ENCODE measurements around the gene CEP44. TPM values are rescaled to one million over a fixed set of nuclear protein-coding genes. Genes with fewer than 3 reads are reported as not detected.
"Not testable (repeated sequence)": the region's sequence is repeated elsewhere in the genome, so short reads cannot be mapped to it uniquely, and the experiment has no call there.

Gene CEP44
- total RNA-seq, 1 donor from 2014 or later = 15.4 TPM

DNA sequence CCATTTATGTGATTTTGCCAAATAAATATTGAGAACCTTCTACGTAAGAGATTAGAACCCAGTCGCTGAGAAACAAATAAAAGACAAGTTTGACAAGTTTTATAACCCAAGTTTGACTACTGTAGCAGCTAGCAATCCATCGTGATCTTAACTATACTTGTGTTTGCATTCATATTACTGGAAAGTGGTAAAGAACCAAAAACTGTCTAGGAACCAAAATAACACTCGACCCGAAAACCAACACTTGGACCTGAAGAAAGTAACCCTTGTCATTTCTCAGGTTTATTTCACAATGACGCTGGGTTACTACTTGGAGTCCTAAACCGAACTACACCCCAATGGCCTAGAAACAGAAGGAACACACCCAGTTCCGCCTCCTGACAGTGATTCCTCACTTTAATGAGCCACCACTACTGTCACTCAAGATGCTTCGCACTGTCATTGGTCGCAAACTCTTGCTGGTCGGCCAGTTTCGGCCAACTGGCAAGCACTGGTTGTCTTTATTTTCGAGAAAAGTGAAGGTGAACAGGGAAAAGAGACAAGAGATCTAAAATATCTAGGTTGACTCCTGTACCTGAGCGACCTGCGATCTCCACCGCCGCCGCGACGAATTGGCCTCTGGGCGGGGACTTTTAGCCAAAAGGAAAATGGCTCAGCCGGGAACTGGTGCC, 740 bp upstream of the CEP44 start:
- intact Hi-C loops (cut with micrococcal nuclease) = loop anchor here (1.0 to 5.0 kb wide), 10 partner anchors 36 to 1909 kb away; partner anchors contain the start of genes GALNT7, HPGD and SAP30

DNA sequence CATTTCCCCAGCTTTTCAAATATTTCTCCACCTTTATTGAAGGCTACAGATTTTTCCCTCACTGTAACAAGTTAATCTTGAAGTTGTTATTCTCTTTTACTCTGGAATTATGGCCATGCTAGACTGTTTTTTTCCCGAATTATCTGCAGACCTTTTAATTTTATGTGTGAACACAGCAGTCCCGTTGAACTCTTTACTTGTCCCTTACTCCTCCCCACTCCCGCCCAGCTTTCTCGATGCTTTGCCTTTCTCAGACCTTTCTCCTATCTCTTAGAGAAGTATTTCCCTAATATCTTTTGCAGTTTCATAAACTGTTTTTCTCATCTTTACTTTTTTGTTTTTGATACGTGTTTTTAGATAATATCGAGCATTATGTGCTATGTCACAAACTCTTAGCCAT, 776 bp downstream of the CEP44 start:
- H3K27me3 Mint-ChIP-seq (ENCODE audit: insufficient read depth) = no peaks in the 10 kb centered on the region
- H3K4me3 Mint-ChIP-seq = peak overlapping the region; percentile 100
- no peak for DNase-seq (ENCODE audit: low spot score)
- H3K27ac Mint-ChIP-seq = peak overlapping the region; percentile 92
- peaks cover 13% of the 10 kb centered on the region for H3K36me3 Mint-ChIP-seq (ENCODE audit: low read depth)
- no peaks in the 10 kb centered on the region for H3K9me3 Mint-ChIP-seq
- H3K4me1 Mint-ChIP-seq (ENCODE audit: low read depth) = peaks cover 67% of the 10 kb centered on the region
- intact Hi-C loops (cut with micrococcal nuclease) = loop anchor here (5.0 kb wide), 5 partner anchors 348 to 1908 kb away; partner anchors contain the start of genes GALNT7 and SAP30

More for the DNA sequence above, 740 bp upstream of the CEP44 start:
- peak overlapping the region; percentile 100 for H3K4me3 Mint-ChIP-seq
- H3K27me3 Mint-ChIP-seq (ENCODE audit: insufficient read depth) = no peaks in the 10 kb centered on the region
- DNase-seq (ENCODE audit: low spot score) = peak; percentile 79
- no peaks in the 10 kb centered on the region for H3K9me3 Mint-ChIP-seq
- H3K36me3 Mint-ChIP-seq (ENCODE audit: low read depth) = peaks cover 17% of the 10 kb centered on the region
- peak overlapping the region; percentile 99 for H3K27ac Mint-ChIP-seq
- peaks cover 73% of the 10 kb centered on the region for H3K4me1 Mint-ChIP-seq (ENCODE audit: low read depth)

DNA sequence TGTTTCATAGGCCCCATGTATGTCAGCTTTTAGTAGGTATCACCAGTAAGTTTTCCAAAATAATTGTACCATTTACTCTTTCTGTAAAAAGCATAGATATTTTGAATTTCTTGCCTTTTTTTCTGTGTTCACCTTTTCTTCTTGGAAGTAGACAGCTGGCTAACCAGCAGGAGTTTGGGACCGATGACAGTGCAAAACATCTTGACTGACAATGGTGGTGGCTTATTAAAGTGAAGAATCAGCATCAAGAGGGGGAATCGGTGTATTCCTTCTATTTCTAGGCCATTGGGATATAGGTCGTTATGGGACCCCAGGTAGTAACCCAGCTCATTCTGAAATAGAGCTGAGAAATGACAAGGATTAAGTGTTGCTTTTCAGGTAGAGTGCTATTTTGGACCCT, 3.2 kb downstream of the CEP44 start:
- Mint-ChIP-seq H3K27me3 (ENCODE audit: insufficient read depth) (no peaks in the 10 kb centered on the region), H3K27ac (no peak overlapping the region), H3K4me3 (no peak overlapping the region), H3K9me3 (peaks cover 12% of the 10 kb centered on the region), H3K36me3 (ENCODE audit: low read depth) (peaks cover 15% of the 10 kb centered on the region), H3K4me1 (ENCODE audit: low read depth) (peaks cover 43% of the 10 kb centered on the region)
- intact Hi-C loops (cut with micrococcal nuclease) = no loop called here
- no peak for DNase-seq (ENCODE audit: low spot score)

DNA sequence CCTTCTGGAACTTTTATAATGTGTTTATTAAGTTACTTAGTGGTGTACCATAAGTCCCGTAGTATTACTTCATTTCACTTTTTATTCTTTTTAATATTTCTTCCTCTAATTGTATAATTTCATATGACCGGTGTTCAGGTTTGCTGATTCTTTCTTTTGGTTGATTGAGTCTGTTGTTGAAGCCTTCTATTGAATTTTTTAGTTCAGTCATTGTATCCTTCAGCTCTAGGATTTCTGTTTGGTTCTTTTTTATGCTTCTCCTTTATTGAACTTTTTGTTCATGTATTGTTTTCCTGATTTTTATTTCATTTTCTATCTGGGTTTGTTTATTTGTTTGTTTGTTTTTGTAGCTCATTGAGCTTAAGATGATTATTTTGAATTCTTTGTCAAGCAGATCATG, 8.8 kb downstream of the CEP44 start:
- H3K9me3 Mint-ChIP-seq = peaks cover 32% of the 10 kb centered on the region
- no peaks in the 10 kb centered on the region for H3K27me3 Mint-ChIP-seq (ENCODE audit: insufficient read depth)
- peaks cover 27% of the 10 kb centered on the region for H3K36me3 Mint-ChIP-seq (ENCODE audit: low read depth)
- no peaks in the 10 kb centered on the region for H3K4me1 Mint-ChIP-seq (ENCODE audit: low read depth)
- no peak overlapping the region for H3K4me3 Mint-ChIP-seq
- intact Hi-C loops (cut with micrococcal nuclease) = no loop called here
- no peak overlapping the region for H3K27ac Mint-ChIP-seq
- DNase-seq (ENCODE audit: low spot score) = no peak

DNA sequence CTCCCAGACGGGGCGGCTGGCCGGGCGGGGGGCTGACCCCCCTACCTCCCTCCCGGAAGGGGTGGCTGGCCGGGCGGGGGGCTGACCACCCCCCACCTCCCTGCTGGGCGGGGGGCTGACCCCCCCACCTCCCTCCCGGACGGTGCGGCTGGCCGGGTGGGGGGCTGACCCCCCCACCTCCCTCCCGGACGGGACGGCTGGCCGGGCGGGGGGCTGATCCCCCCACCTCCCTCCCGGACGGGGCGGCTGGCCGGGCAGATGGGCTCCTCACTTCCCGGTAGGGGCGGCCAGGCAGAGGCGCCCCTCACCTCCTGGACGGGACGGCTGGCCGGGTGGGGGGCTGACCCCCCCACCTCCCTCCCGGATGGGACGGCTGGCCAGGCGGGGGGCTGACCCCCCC, 10.9 kb downstream of the CEP44 start:
- Mint-ChIP-seq H3K9me3 (peaks cover 32% of the 10 kb centered on the region), H3K36me3 (ENCODE audit: low read depth) (peaks cover 28% of the 10 kb centered on the region)
- H3K27ac Mint-ChIP-seq; H3K27me3 Mint-ChIP-seq (ENCODE audit: insufficient read depth); H3K4me3 Mint-ChIP-seq; DNase-seq (ENCODE audit: low spot score); H3K4me1 Mint-ChIP-seq (ENCODE audit: low read depth); intact Hi-C loops (cut with micrococcal nuclease): not testable (repeated sequence)

DNA sequence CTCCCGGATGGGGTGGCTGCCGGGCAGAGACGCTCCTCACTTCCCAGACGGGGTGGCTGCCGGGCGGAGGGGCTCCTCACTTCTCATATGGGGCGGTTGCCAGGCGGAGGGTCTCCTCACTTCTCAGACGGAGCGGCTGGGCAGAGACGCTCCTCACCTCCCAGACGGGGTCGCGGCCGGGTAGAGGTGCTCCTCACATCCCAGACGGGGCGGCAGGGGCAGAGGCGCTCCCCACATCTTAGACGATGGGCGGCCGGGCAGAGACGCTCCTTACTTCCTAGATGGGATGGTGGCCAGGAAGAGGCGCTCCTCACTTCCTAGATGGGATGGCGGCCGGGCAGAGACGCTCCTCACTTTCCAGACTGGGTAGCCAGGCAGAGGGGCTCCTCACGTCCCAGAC, 11.4 kb downstream of the CEP44 start:
- intact Hi-C loops (cut with micrococcal nuclease); H3K4me1 Mint-ChIP-seq (ENCODE audit: low read depth); H3K27ac Mint-ChIP-seq; H3K4me3 Mint-ChIP-seq; DNase-seq (ENCODE audit: low spot score); H3K27me3 Mint-ChIP-seq (ENCODE audit: insufficient read depth): not testable (repeated sequence)
- Mint-ChIP-seq H3K9me3 (peaks cover 30% of the 10 kb centered on the region), H3K36me3 (ENCODE audit: low read depth) (peaks cover 33% of the 10 kb centered on the region)

DNA sequence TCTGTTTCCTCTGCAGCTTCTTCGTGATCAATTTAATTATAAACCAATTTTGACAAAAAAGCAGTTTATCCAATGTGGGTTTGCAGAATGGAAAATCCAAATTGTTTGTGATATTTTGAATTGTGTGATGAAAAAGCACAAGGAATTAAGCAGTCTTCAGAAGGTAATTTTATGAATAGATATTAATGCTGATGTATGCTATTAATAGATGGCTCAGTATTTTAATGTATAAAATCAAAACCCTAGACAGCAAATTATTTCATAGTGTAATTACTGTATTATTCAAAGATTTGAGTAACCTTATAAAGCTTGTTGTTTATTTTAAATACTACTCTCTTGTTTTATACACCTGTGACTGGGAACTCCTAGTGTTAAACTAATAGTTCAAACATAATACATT, 20.0 kb downstream of the CEP44 start:
- H3K27ac Mint-ChIP-seq = no peak overlapping the region
- no peaks in the 10 kb centered on the region for H3K27me3 Mint-ChIP-seq (ENCODE audit: insufficient read depth)
- no peak overlapping the region for H3K4me3 Mint-ChIP-seq
- H3K4me1 Mint-ChIP-seq (ENCODE audit: low read depth) = peaks cover 7% of the 10 kb centered on the region
- H3K9me3 Mint-ChIP-seq = no peaks in the 10 kb centered on the region
- DNase-seq (ENCODE audit: low spot score) = no peak
- peaks cover 34% of the 10 kb centered on the region for H3K36me3 Mint-ChIP-seq (ENCODE audit: low read depth)
- intact Hi-C loops (cut with micrococcal nuclease) = no loop called here

DNA sequence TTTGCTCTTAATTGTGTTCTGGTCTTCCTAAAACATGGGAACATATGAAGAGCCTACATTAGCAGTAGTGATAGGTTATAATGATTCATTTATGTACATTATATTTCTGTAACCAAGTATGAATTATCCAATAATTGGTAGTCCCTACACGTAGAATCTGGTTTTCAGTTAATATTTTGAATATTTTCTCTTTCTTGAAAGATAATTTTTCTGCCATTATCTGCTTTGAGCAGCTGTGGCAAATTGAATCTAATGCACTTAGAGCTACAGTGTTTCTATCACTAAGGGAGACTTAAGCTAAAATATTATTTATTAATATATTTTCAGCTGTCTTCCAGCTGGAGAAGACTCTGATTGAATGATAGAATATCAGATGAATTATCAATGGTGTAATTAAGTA, 21.0 kb downstream of the CEP44 start:
- H3K27me3 Mint-ChIP-seq (ENCODE audit: insufficient read depth) = no peaks in the 10 kb centered on the region
- intact Hi-C loops (cut with micrococcal nuclease) = no loop called here
- H3K36me3 Mint-ChIP-seq (ENCODE audit: low read depth) = peaks cover 38% of the 10 kb centered on the region
- no peak for DNase-seq (ENCODE audit: low spot score)
- no peak overlapping the region for H3K27ac Mint-ChIP-seq
- no peak overlapping the region for H3K4me3 Mint-ChIP-seq
- no peaks in the 10 kb centered on the region for H3K9me3 Mint-ChIP-seq
- H3K4me1 Mint-ChIP-seq (ENCODE audit: low read depth) = peaks cover 7% of the 10 kb centered on the region

DNA sequence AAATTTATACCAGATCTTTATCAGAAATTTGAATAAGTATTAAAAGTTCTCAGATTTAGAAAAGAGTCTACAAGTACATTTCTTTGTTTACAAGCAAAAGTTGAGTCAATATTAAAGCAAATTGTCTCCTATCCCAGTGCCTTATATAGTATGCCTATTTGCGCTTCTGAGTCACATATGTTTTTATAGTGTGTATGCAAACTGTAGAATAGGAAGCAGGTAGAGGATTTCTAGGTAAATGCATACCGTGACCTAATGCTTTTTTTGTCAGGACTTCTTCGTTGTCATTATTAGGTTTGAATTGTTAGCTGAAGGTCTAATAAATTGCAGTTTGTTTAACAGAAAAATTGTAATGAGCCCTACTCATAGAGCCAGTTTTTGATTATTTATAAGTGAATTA, 22.2 kb downstream of the CEP44 start:
- DNase-seq (ENCODE audit: low spot score) = no peak
- Mint-ChIP-seq H3K4me1 (ENCODE audit: low read depth) (peaks cover 3% of the 10 kb centered on the region), H3K27me3 (ENCODE audit: insufficient read depth) (no peaks in the 10 kb centered on the region), H3K4me3 (no peak overlapping the region), H3K36me3 (ENCODE audit: low read depth) (peaks cover 29% of the 10 kb centered on the region), H3K9me3 (no peaks in the 10 kb centered on the region), H3K27ac (no peak overlapping the region)
- intact Hi-C loops (cut with micrococcal nuclease) = no loop called here

DNA sequence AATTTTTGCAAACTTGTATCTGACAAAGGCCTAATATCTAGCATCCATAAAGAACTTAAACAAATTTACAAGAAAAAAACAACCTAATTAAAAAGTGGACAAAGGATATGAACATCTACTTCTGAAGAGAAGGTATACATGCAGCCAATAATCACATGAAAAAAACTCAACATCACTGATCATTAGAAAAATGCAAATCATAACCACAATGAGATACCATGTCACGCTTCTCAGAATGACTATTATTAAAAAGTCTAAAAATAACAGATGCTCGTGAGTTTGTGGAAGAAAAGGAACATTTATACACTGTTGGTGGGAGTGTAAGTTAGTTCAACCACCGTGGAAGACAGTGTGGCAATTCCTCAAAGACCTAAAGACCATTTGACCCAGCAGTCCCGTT, 24.0 kb downstream of the CEP44 start:
- Mint-ChIP-seq H3K4me1 (ENCODE audit: low read depth) (peaks cover 2% of the 10 kb centered on the region), H3K27me3 (ENCODE audit: insufficient read depth) (no peaks in the 10 kb centered on the region), H3K36me3 (ENCODE audit: low read depth) (peaks cover 24% of the 10 kb centered on the region), H3K27ac (no peak overlapping the region), H3K9me3 (no peaks in the 10 kb centered on the region), H3K4me3 (no peak overlapping the region)
- no peak for DNase-seq (ENCODE audit: low spot score)
- intact Hi-C loops (cut with micrococcal nuclease) = no loop called here

DNA sequence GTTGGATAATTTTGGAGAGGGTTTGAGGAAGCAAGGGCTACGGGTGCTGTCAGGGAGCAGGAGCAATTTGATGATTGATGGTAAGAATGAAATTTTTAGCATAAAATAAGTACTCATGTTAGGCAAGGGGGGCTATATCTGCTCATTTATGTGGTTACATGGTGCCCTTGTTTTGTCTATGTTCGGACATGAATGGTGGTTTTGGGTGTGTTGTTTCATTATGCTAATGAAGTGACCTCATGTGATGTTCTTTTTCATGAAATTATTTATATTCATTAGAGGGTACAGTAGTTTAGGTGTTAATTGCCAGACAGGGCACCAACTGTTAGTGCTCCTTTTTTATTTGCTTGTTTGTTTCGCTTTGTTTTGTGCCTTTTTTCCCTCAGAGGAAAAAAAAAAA, 29.3 kb downstream of the CEP44 start:
- H3K36me3 Mint-ChIP-seq (ENCODE audit: low read depth) = peaks cover 16% of the 10 kb centered on the region
- no peak for DNase-seq (ENCODE audit: low spot score)
- no peaks in the 10 kb centered on the region for H3K27me3 Mint-ChIP-seq (ENCODE audit: insufficient read depth)
- no peaks in the 10 kb centered on the region for H3K9me3 Mint-ChIP-seq
- no peak overlapping the region for H3K4me3 Mint-ChIP-seq
- no peak overlapping the region for H3K27ac Mint-ChIP-seq
- peaks cover 12% of the 10 kb centered on the region for H3K4me1 Mint-ChIP-seq (ENCODE audit: low read depth)
- intact Hi-C loops (cut with micrococcal nuclease) = no loop called here

DNA sequence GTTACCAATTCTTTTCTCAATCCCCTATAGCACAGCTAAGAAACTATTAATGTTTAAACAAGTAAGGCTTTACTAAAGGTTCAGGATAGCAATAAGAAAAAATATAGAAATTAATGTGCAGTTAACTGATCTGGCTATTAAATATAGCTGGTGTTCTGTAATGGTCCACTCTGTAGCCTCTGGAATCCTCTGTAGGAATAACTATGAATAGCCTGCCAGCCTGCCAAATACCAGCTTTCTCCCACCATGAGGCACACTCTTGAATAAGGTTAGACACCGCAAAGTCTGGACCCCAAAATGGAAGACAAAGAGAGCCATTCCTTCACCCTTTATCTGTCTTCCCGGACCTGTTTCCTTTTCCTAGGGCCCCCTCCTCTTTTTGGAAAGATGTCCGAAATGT, 30.6 kb downstream of the CEP44 start:
- no peak overlapping the region for H3K27ac Mint-ChIP-seq
- H3K36me3 Mint-ChIP-seq (ENCODE audit: low read depth) = peaks cover 8% of the 10 kb centered on the region
- no peaks in the 10 kb centered on the region for H3K9me3 Mint-ChIP-seq
- H3K4me3 Mint-ChIP-seq = no peak overlapping the region
- no peaks in the 10 kb centered on the region for H3K27me3 Mint-ChIP-seq (ENCODE audit: insufficient read depth)
- intact Hi-C loops (cut with micrococcal nuclease) = no loop called here
- no peak for DNase-seq (ENCODE audit: low spot score)
- peaks cover 12% of the 10 kb centered on the region for H3K4me1 Mint-ChIP-seq (ENCODE audit: low read depth)

DNA sequence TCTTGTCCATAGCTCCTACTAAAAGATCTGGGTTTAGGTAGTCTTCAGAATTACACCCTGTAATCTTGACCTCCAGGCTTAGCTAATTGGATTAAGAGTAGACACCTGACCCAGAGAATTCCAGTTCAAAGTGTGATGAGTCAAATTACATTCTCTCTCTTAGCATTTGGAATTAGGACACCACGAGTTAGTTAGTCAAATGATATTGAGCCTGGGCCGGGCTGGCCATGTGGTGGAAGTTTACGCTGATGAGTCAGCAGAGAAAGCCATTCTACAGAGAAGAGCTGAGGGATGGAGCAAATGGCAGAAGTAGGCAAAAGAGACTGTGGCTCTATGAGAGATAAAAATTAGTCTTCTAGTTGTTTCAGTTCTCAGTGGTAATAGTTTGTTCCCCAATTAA, 31.1 kb downstream of the CEP44 start:
- intact Hi-C loops (cut with micrococcal nuclease) = no loop called here
- no peaks in the 10 kb centered on the region for H3K27me3 Mint-ChIP-seq (ENCODE audit: insufficient read depth)
- no peak for DNase-seq (ENCODE audit: low spot score)
- no peaks in the 10 kb centered on the region for H3K9me3 Mint-ChIP-seq
- H3K4me3 Mint-ChIP-seq = no peak overlapping the region
- peaks cover 7% of the 10 kb centered on the region for H3K36me3 Mint-ChIP-seq (ENCODE audit: low read depth)
- peaks cover 12% of the 10 kb centered on the region for H3K4me1 Mint-ChIP-seq (ENCODE audit: low read depth)
- no peak overlapping the region for H3K27ac Mint-ChIP-seq

DNA sequence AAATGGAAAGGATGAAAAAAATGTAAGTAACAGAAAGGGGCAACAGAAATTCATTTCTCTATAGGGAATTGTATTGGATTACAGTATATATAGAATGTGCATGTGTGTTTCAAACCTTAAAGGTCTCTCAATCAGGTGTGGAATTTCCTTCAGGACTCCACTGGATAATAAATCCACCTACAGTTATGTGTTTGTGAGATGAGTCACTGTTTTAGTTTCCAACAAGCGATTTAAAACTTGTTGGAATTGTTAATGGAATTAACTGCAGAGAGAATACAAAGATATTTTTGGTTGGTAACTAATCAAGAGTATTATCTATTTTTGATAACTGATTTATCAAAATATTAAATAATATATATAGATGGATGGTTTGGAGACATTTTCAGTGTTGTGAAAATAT, 32.8 kb downstream of the CEP44 start:
- Mint-ChIP-seq H3K4me1 (ENCODE audit: low read depth) (peaks cover 12% of the 10 kb centered on the region), H3K27me3 (ENCODE audit: insufficient read depth) (no peaks in the 10 kb centered on the region), H3K36me3 (ENCODE audit: low read depth) (peaks cover 9% of the 10 kb centered on the region), H3K27ac (no peak overlapping the region), H3K4me3 (no peak overlapping the region), H3K9me3 (no peaks in the 10 kb centered on the region)
- intact Hi-C loops (cut with micrococcal nuclease) = no loop called here
- DNase-seq (ENCODE audit: low spot score) = no peak

All from activated T-helper 1 cell treated with anti-CD3 and anti-CD28 coated beads, Interleukin-12 subunit alpha, Interleukin-12 subunit beta, Interleukin-2, Interleukin-4 antibody, amounts not matched to agents 30 ng/mL and 10 ng/mL and 1 ng/mL, durations not matched to agents 14 hours and 24 hours and 36 hours (primary cell).